GM12872 (cell line): ENCODE measurements around the gene GREB1L.

Experiments
- CTCF ChIP-seq: IDR thresholded peaks from 3 replicates; pipeline ENCODE4 v1.5.1; 2011; ENCODE audit warnings: low read depth, mild to moderate bottlenecking, low read length, moderate library complexity; ENCODE audit not compliant: insufficient read depth

GREB1L gene

GRCh38 chr18:21548647-21549046 lies 306.6 kb downstream of the GREB1L start:
- no peak for TF ChIP-seq CTCF

GRCh38 chr18:21550510-21550970 lies 308.5 kb downstream of the GREB1L start:
- no peak for TF ChIP-seq CTCF

- TF ChIP-seq CTCF = no peak
These were observed 315.7 kb downstream of the GREB1L start for GRCh38 chr18:21557607-21558253.

- TF ChIP-seq CTCF = no peak
These were observed 317.2 kb downstream of the GREB1L start for GRCh38 chr18:21559195-21559594.

- TF ChIP-seq CTCF = no peak
These were observed 329.7 kb downstream of the GREB1L start for GRCh38 chr18:21571772-21572171.
